NT2/D1 (cell line): ENCODE measurements around the gene PNISR.

Experiments used
- SUZ12 ChIP-seq: IDR thresholded peaks from 2 replicates; pipeline ENCODE4 v1.6.1; 2011; ENCODE audit not compliant: insufficient read length, insufficient read depth; ENCODE audit errors: extremely low read depth
- YY1 ChIP-seq: IDR thresholded peaks from 2 replicates; pipeline ENCODE4 v1.6.1; 2011; ENCODE audit not compliant: insufficient read length, insufficient read depth
- ZNF274 ChIP-seq: IDR thresholded peaks from 2 replicates; pipeline ENCODE4 v1.6.1; 2011; ENCODE audit warnings: mild to moderate bottlenecking, low read depth, low read length

GRCh38 chr6:99407076-99407475 is 18.0 kb downstream of the PNISR start:
- TF ChIP-seq ZNF274, result no peak
- TF ChIP-seq YY1, result no peak
- no peak for TF ChIP-seq SUZ12
